H1 (cell line): Measurements from ENCODE around the gene SNAP29. TPM values are rescaled to one million over a fixed set of nuclear protein-coding genes. Genes with fewer than 3 reads are reported as not detected.

Experiments
- CBX5 ChIP-seq: fragments of 300-800, 300-1000 bp; sonication (generic); IDR thresholded peaks from 2 replicates; pipeline ENCODE4 v1.7.1; 2016; ENCODE audit warnings: antibody characterized with exemption, low read length, low read depth
- CHD7 ChIP-seq: fragments of 300-600 bp; sonication (generic); IDR thresholded peaks from 2 replicates; pipeline ENCODE4 v1.7.1; 2012; ENCODE audit warnings: low read length, moderate library complexity, mild to moderate bottlenecking, inconsistent platforms; ENCODE audit not compliant: insufficient replicate concordance
- CTCF ChIP-seq, 3 experiments: IDR thresholded peaks; 1 replicate in 2 of 3; 2 replicates in 1 of 3; pipeline versions ENCODE4 v1.5.1 to v1.6.1; 2011; ENCODE audit warnings: low read length in 3 of 3, mild to moderate bottlenecking in 3 of 3, inconsistent platforms in 2 of 3, low read depth in 1 of 3, moderate library complexity in 1 of 3; ENCODE audit not compliant: insufficient read depth in 1 of 3; ENCODE audit errors: control extremely low read depth in 1 of 3
- JUND ChIP-seq: IDR thresholded peaks from 2 replicates; pipeline ENCODE4 v1.6.1; 2011; ENCODE audit warnings: mild to moderate bottlenecking, improper control_type of control experiment, low read length
- KDM4A ChIP-seq: IDR thresholded peaks from one replicate; pipeline ENCODE4 v1.7.1; 2012; ENCODE audit warnings: low read depth, mild to moderate bottlenecking, moderate library complexity, low read length, inconsistent platforms; ENCODE audit not compliant: severe bottlenecking
- NRF1 ChIP-seq: IDR thresholded peaks from 2 replicates; pipeline ENCODE4 v1.6.1; 2011; ENCODE audit warnings: mild to moderate bottlenecking, low read depth, low read length, improper control_type of control experiment
- SP2 ChIP-seq: IDR thresholded peaks from 2 replicates; pipeline ENCODE4 v1.6.1; 2012; ENCODE audit warnings: mild to moderate bottlenecking, low read length, inconsistent platforms
- polyA plus RNA-seq, 7 experiments: library from polyadenylated mRNA; depleted of rRNA in 3 of 7; stranded (reverse) in 5 of 7; unstranded in 2 of 7; fragments of >200 nt in 5 of 7; fragments of 200-250 nt in 2 of 7; gene quantifications; 1 replicate in 5 of 7; 2 replicates in 1 of 7; 4 replicates in 1 of 7; pipeline versions ENCODE4 v1.2.1 to v1.2.3, GENCODE V29; 2011 to 2013; ENCODE audit warnings: missing spikeins in 2 of 7, mixed read lengths in 2 of 7
- total RNA-seq: library from RNA; stranded (reverse); fragmentation: NEBNext Ultra II Directional; extraction: Animal tissue kit (Norgen Biotek cat#: 25700); gene quantifications from 2 replicates; pipeline ENCODE4 v1.2.1, GENCODE V29; 2021

SNAP29 gene
- total and polyA plus RNA-seq, 2 of the 8 experiments (the other 6 are each of a cell fraction or from before 2014, with no cell fraction given), result 11.8 to 15.0 TPM

- TF ChIP-seq CTCF (IDR thresholded peaks at IDR 0.05; ENCODE audit: control extremely low read depth in 1 of 3, insufficient read depth in 1 of 3, low read depth in 1 of 3, low read length in 3 of 3) (no peak), KDM4A (no peak), NRF1 (no peak), SP2 (no peak), CBX5 (no peak), JUND (no peak), CHD7 (no peak)
Measured at GRCh38 chr22:20836987-20837823, 21.6 kb upstream of the SNAP29 start (continued).
